Activated CD4-positive, alpha-beta T cell treated with anti-CD3 and anti-CD28 coated beads, Interleukin-2, amount 10 ng/mL, durations not matched to agents 7 days and 5 days (primary cell): Measurements from ENCODE around the gene HDGFL2. TPM values are rescaled to one million over a fixed set of nuclear protein-coding genes. Genes with fewer than 3 reads are reported as not detected.
A peak's percentile ranks its signal among the peaks of the same experiment; 100 is the strongest.

Experiments used
- CTCF ChIA-PET: fragments of 350-600 bp; sonication (Branson Sonifier 250); formaldehyde crosslinking; loops from one replicate; lab custom pipeline; 2021; ENCODE audit warnings: antibody characterized with exemption; lab: Charles Lee
- POLR2A ChIA-PET: fragments of 350-600 bp; sonication (Branson Sonifier 250); formaldehyde crosslinking; loops from one replicate; lab custom pipeline; 2021; ENCODE audit warnings: antibody characterized with exemption; lab: Charles Lee
- DNase-seq: peaks from one replicate; pipeline ENCODE4 v3.0.0-alpha.2; 2020
- H3K27ac Mint-ChIP-seq: one replicate; pipeline ENCODE4 v1.8.0; 2021; ENCODE audit warnings: mild to moderate bottlenecking, moderate library complexity, mixed read lengths
- H3K27me3 Mint-ChIP-seq: one replicate; pipeline ENCODE4 v1.8.0; 2021; ENCODE audit warnings: mixed read lengths
- H3K36me3 Mint-ChIP-seq: one replicate; pipeline ENCODE4 v1.8.0; 2021; ENCODE audit warnings: low read depth, mixed read lengths
- H3K4me1 Mint-ChIP-seq: one replicate; pipeline ENCODE4 v1.8.0; 2021; ENCODE audit warnings: mixed read lengths
- H3K4me3 Mint-ChIP-seq: one replicate; pipeline ENCODE4 v1.8.0; 2021; ENCODE audit warnings: mild to moderate bottlenecking, moderate library complexity, mixed read lengths
- H3K9me3 Mint-ChIP-seq: one replicate; pipeline ENCODE4 v1.8.0; 2021; ENCODE audit warnings: mixed read lengths
- total RNA-seq, 2 experiments: library from RNA; stranded (reverse); gene quantifications; one replicate each; pipeline ENCODE4 v1.2.3, GENCODE V29; 2021

Gene HDGFL2
- total RNA-seq, 2 experiments from 2014 or later = 58.3 to 62.1 TPM

GRCh38 chr19:4437103-4437502 is 35.0 kb upstream of the HDGFL2 start:
- Mint-ChIP-seq H3K4me3 (no peak overlapping the region), H3K9me3 (no peaks in the 10 kb centered on the region), H3K27ac (no peak overlapping the region), H3K4me1 (no peaks in the 10 kb centered on the region), H3K27me3 (no peaks in the 10 kb centered on the region), H3K36me3 (peaks cover 21% of the 10 kb centered on the region)
- DNase-seq = no peak
- CTCF ChIA-PET = interaction anchor here (0.7 kb wide), 1 partner anchor 17 kb away, joined by 3 read pairs; no protein-coding TSS in a partner anchor
- POLR2A ChIA-PET = no interaction called here

- Mint-ChIP-seq H3K27me3 (no peaks in the 10 kb centered on the region), H3K27ac (no peak overlapping the region), H3K9me3 (no peaks in the 10 kb centered on the region), H3K36me3 (peaks cover 21% of the 10 kb centered on the region), H3K4me3 (no peak overlapping the region), H3K4me1 (no peaks in the 10 kb centered on the region)
- ChIA-PET CTCF (no interaction called here), POLR2A (no interaction called here)
- no peak for DNase-seq
Observed at GRCh38 chr19:4439243-4439642, 32.9 kb upstream of the HDGFL2 start.

GRCh38 chr19:4441994-4442818 is 29.9 kb upstream of the HDGFL2 start:
- Mint-ChIP-seq H3K27ac (no peak overlapping the region), H3K4me1 (no peaks in the 10 kb centered on the region), H3K36me3 (peaks cover 15% of the 10 kb centered on the region), H3K9me3 (no peaks in the 10 kb centered on the region), H3K27me3 (no peaks in the 10 kb centered on the region), H3K4me3 (no peak overlapping the region)
- DNase-seq = no peak
- ChIA-PET CTCF (no interaction called here), POLR2A (no interaction called here)

GRCh38 chr19:4442819-4443146 is 29.3 kb upstream of the HDGFL2 start:
- ChIA-PET CTCF (no interaction called here), POLR2A (no interaction called here)
- H3K27me3 Mint-ChIP-seq = no peaks in the 10 kb centered on the region
- H3K4me1 Mint-ChIP-seq = no peaks in the 10 kb centered on the region
- no peak overlapping the region for H3K27ac Mint-ChIP-seq
- peaks cover 15% of the 10 kb centered on the region for H3K36me3 Mint-ChIP-seq
- no peak for DNase-seq
- H3K4me3 Mint-ChIP-seq = no peak overlapping the region
- no peaks in the 10 kb centered on the region for H3K9me3 Mint-ChIP-seq

- H3K36me3 Mint-ChIP-seq = peaks cover 15% of the 10 kb centered on the region
- H3K27ac Mint-ChIP-seq = no peak overlapping the region
Observed at GRCh38 chr19:4443188-4443587, 28.9 kb upstream of the HDGFL2 start.

GRCh38 chr19:4443966-4444764 is 27.9 kb upstream of the HDGFL2 start:
- DNase-seq = no peak
- Mint-ChIP-seq H3K27me3 (no peaks in the 10 kb centered on the region), H3K4me1 (no peaks in the 10 kb centered on the region), H3K9me3 (no peaks in the 10 kb centered on the region), H3K27ac (peak overlapping the region; percentile 4), H3K4me3 (no peak overlapping the region), H3K36me3 (peaks cover 19% of the 10 kb centered on the region)
- ChIA-PET POLR2A (no interaction called here), CTCF (interaction anchor here (0.6 kb wide), 1 partner anchor 21 kb away, joined by 3 read pairs; no protein-coding TSS in a partner anchor)

More at GRCh38 chr19:4443188-4443587, 28.9 kb upstream of the HDGFL2 start:
- H3K4me1 Mint-ChIP-seq = no peaks in the 10 kb centered on the region
- CTCF ChIA-PET = no interaction called here
- H3K9me3 Mint-ChIP-seq = no peaks in the 10 kb centered on the region
- no peak overlapping the region for H3K4me3 Mint-ChIP-seq
- POLR2A ChIA-PET = no interaction called here
- no peak for DNase-seq
- no peaks in the 10 kb centered on the region for H3K27me3 Mint-ChIP-seq

- POLR2A ChIA-PET = no interaction called here
- Mint-ChIP-seq H3K9me3 (no peaks in the 10 kb centered on the region), H3K4me1 (no peaks in the 10 kb centered on the region), H3K4me3 (no peak overlapping the region), H3K27me3 (no peaks in the 10 kb centered on the region), H3K27ac (no peak overlapping the region), H3K36me3 (peaks cover 20% of the 10 kb centered on the region)
- CTCF ChIA-PET = no interaction called here
- no peak for DNase-seq
Observed at GRCh38 chr19:4444765-4445741, 27.0 kb upstream of the HDGFL2 start.

- ChIA-PET CTCF (interaction anchor here (0.6 kb wide), 1 partner anchor 170 kb away, joined by 3 read pairs; no protein-coding TSS in a partner anchor), POLR2A (no interaction called here)
- H3K27ac Mint-ChIP-seq = no peak overlapping the region
- H3K9me3 Mint-ChIP-seq = no peaks in the 10 kb centered on the region
- no peak overlapping the region for H3K4me3 Mint-ChIP-seq
- no peaks in the 10 kb centered on the region for H3K27me3 Mint-ChIP-seq
- peaks cover 23% of the 10 kb centered on the region for H3K36me3 Mint-ChIP-seq
- DNase-seq = no peak
- no peaks in the 10 kb centered on the region for H3K4me1 Mint-ChIP-seq
Observed at GRCh38 chr19:4445963-4446703, 26.0 kb upstream of the HDGFL2 start.

GRCh38 chr19:4446704-4447200 is 25.3 kb upstream of the HDGFL2 start:
- peaks cover 23% of the 10 kb centered on the region for H3K36me3 Mint-ChIP-seq
- no peaks in the 10 kb centered on the region for H3K27me3 Mint-ChIP-seq
- H3K4me1 Mint-ChIP-seq = no peaks in the 10 kb centered on the region
- DNase-seq = no peak
- H3K9me3 Mint-ChIP-seq = no peaks in the 10 kb centered on the region
- ChIA-PET POLR2A (no interaction called here), CTCF (interaction anchor here (0.6 kb wide), 1 partner anchor 170 kb away, joined by 3 read pairs; no protein-coding TSS in a partner anchor)
- H3K27ac Mint-ChIP-seq = no peak overlapping the region
- H3K4me3 Mint-ChIP-seq = no peak overlapping the region

GRCh38 chr19:4447327-4448146 is 24.6 kb upstream of the HDGFL2 start:
- peaks cover 15% of the 10 kb centered on the region for H3K36me3 Mint-ChIP-seq
- ChIA-PET CTCF (no interaction called here), POLR2A (no interaction called here)
- no peaks in the 10 kb centered on the region for H3K4me1 Mint-ChIP-seq
- H3K4me3 Mint-ChIP-seq = no peak overlapping the region
- H3K27me3 Mint-ChIP-seq = no peaks in the 10 kb centered on the region
- H3K27ac Mint-ChIP-seq = no peak overlapping the region
- H3K9me3 Mint-ChIP-seq = no peaks in the 10 kb centered on the region
- DNase-seq = no peak
